Endodermal cell (in vitro differentiated cells): ENCODE data around the gene RNLS. TPM values are rescaled to one million over a fixed set of nuclear protein-coding genes. Genes with fewer than 3 reads are reported as not detected.

ENCODE experiments used
- DNase-seq: peaks from one replicate; pipeline ENCODE4 v3.0.0-alpha.2; 2017
- H3K27ac ChIP-seq: 2 replicates; pipeline ENCODE4 v1.5.1; 2013; ENCODE audit warnings: mild to moderate bottlenecking, low read depth, low read length, moderate library complexity
- H3K27me3 ChIP-seq: 2 replicates; pipeline ENCODE4 v1.6.1; 2013; ENCODE audit warnings: mild to moderate bottlenecking, low read length, moderate library complexity; ENCODE audit not compliant: insufficient read depth, control insufficient read depth, poor library complexity, severe bottlenecking
- H3K36me3 ChIP-seq: 2 replicates; pipeline ENCODE4 v1.7.0; 2013; ENCODE audit warnings: mild to moderate bottlenecking, low read length, moderate library complexity; ENCODE audit not compliant: control insufficient read depth, insufficient read depth
- H3K4me1 ChIP-seq: one replicate; pipeline ENCODE4 v1.7.0; 2013; ENCODE audit warnings: low read length; ENCODE audit not compliant: control insufficient read depth, insufficient read depth
- H3K4me3 ChIP-seq: 2 replicates; pipeline ENCODE4 v1.5.1; 2013; ENCODE audit warnings: mild to moderate bottlenecking, low read length, moderate library complexity
- H3K9ac ChIP-seq: 2 replicates; pipeline ENCODE4 v1.6.1; 2013; ENCODE audit warnings: mild to moderate bottlenecking, low read length, moderate library complexity; ENCODE audit not compliant: poor library complexity, severe bottlenecking; ENCODE audit errors: extremely low read depth
- H3K9me3 ChIP-seq: 2 replicates; pipeline ENCODE4 v1.6.1; 2013; ENCODE audit warnings: mild to moderate bottlenecking, low read length, moderate library complexity; ENCODE audit not compliant: control insufficient read depth
- H3K27ac Mint-ChIP-seq: 2 replicates; pipeline ENCODE4 v1.8.0; 2020; ENCODE audit warnings: mixed read lengths
- H3K27me3 Mint-ChIP-seq: 2 replicates; pipeline ENCODE4 v1.8.0; 2021; ENCODE audit warnings: mild to moderate bottlenecking, mixed read lengths; ENCODE audit not compliant: insufficient read depth
- H3K36me3 Mint-ChIP-seq: 2 replicates; pipeline ENCODE4 v1.8.0; 2020; ENCODE audit warnings: low read depth, mixed read lengths
- H3K4me1 Mint-ChIP-seq: 2 replicates; pipeline ENCODE4 v1.8.0; 2020; ENCODE audit warnings: mixed read lengths
- H3K4me3 Mint-ChIP-seq: 2 replicates; pipeline ENCODE4 v1.8.0; 2020; ENCODE audit warnings: mild to moderate bottlenecking, moderate library complexity, mixed read lengths
- H3K9me3 Mint-ChIP-seq: 2 replicates; pipeline ENCODE4 v1.8.0; 2020; ENCODE audit warnings: mild to moderate bottlenecking, mixed read lengths
- CTCF ChIP-seq: fragments of 200-600 bp; sonication (generic); conservative IDR thresholded peaks from 2 replicates; pipeline ENCODE4 v1.5.0; 2021; ENCODE audit warnings: antibody characterized with exemption, mild to moderate bottlenecking
- WGBS, 2 experiments: methylation state at CpG; one replicate each; pipeline versions ENCODE4 v1.1.5 to v1.1.7; 2013; ENCODE audit warnings: missing lambda C conversion rate in 2 of 2, mixed read lengths in 1 of 2; ENCODE audit not compliant: insufficient coverage in 1 of 2, insufficient read length in 1 of 2; 5-methylcytosine and 5-hydroxymethylcytosine counted together
- total RNA-seq, 2 donors: library from RNA; stranded (reverse); fragmentation: NEBNext Ultra II Directional in 1 of 2; extraction: Animal tissue kit (Norgen Biotek cat#: 25700) in 1 of 2; gene quantifications; 2 replicates in 1 of 2; 3 replicates in 1 of 2; pipeline ENCODE4 v1.2.1, GENCODE V29; 2021

Gene RNLS
- total RNA-seq, 2 donors from 2014 or later, result 10.1 to 12.3 TPM

GRCh38 chr10:88256886-88257285 lies 326.2 kb downstream of the RNLS start:
- no peaks in the 10 kb centered on the region for H3K36me3 ChIP-seq
- H3K4me3 Mint-ChIP-seq, result no peak overlapping the region
- peaks cover 3% of the 10 kb centered on the region for H3K27me3 Mint-ChIP-seq
- no peaks in the 10 kb centered on the region for H3K9me3 ChIP-seq
- H3K27ac Mint-ChIP-seq, result no peak overlapping the region
- no peak overlapping the region for H3K4me3 ChIP-seq
- no peaks in the 10 kb centered on the region for H3K27me3 ChIP-seq
- no peak overlapping the region for H3K9ac ChIP-seq
- no peaks in the 10 kb centered on the region for H3K9me3 Mint-ChIP-seq
- no peak for DNase-seq
- TF ChIP-seq CTCF, result no peak
- H3K4me1 ChIP-seq, result peaks cover 4% of the 10 kb centered on the region
- H3K4me1 Mint-ChIP-seq, result peaks cover 7% of the 10 kb centered on the region
- H3K36me3 Mint-ChIP-seq, result no peaks in the 10 kb centered on the region
- 97 to 100% methylated on average over 3 to 4 of the region's 4 CpGs for WGBS, 2 experiments
- no peak overlapping the region for H3K27ac ChIP-seq

GRCh38 chr10:88256013-88256680 lies 327.0 kb downstream of the RNLS start:
- H3K4me1 Mint-ChIP-seq, result peaks cover 7% of the 10 kb centered on the region
- Histone ChIP-seq H3K27me3 (no peaks in the 10 kb centered on the region), H3K9ac (no peak overlapping the region), H3K27ac (no peak overlapping the region), H3K36me3 (no peaks in the 10 kb centered on the region), H3K9me3 (no peaks in the 10 kb centered on the region), H3K4me3 (no peak overlapping the region), H3K4me1 (peaks cover 4% of the 10 kb centered on the region)
- H3K36me3 Mint-ChIP-seq, result no peaks in the 10 kb centered on the region
- H3K9me3 Mint-ChIP-seq, result no peaks in the 10 kb centered on the region
- H3K27me3 Mint-ChIP-seq, result peaks cover 3% of the 10 kb centered on the region
- no peak overlapping the region for H3K27ac Mint-ChIP-seq
- TF ChIP-seq CTCF, result no peak
- no peak for DNase-seq
- no peak overlapping the region for H3K4me3 Mint-ChIP-seq
- 96% methylated on average over 19 to 20 of the region's 20 CpGs for WGBS, 2 experiments

- H3K36me3 ChIP-seq, result no peaks in the 10 kb centered on the region
- no peak for DNase-seq
- H3K4me1 ChIP-seq, result peaks cover 4% of the 10 kb centered on the region
- no peak overlapping the region for H3K27ac Mint-ChIP-seq
- peaks cover 3% of the 10 kb centered on the region for H3K27me3 Mint-ChIP-seq
- no peaks in the 10 kb centered on the region for H3K27me3 ChIP-seq
- no peaks in the 10 kb centered on the region for H3K9me3 Mint-ChIP-seq
- no peak overlapping the region for H3K27ac ChIP-seq
- no peak overlapping the region for H3K4me3 ChIP-seq
- H3K9ac ChIP-seq, result no peak overlapping the region
- WGBS, 2 experiments, result 94% methylated on average over 1 of the region's 1 CpG; no CpG with 5 or more reads in 1 of the 2 experiments
- no peaks in the 10 kb centered on the region for H3K36me3 Mint-ChIP-seq
- peaks cover 7% of the 10 kb centered on the region for H3K4me1 Mint-ChIP-seq
- no peak overlapping the region for H3K4me3 Mint-ChIP-seq
- no peak for TF ChIP-seq CTCF
- no peaks in the 10 kb centered on the region for H3K9me3 ChIP-seq
Measured at GRCh38 chr10:88254091-88254490, 329.0 kb downstream of the RNLS start.
